Measurements from ENCODE around the gene PHGDH. TPM values are rescaled to one million over a fixed set of nuclear protein-coding genes. Genes with fewer than 3 reads are reported as not detected.

Gene PHGDH
- total RNA-seq (4.9 TPM), polyA plus RNA-seq (1 to 10 TPM; 1.5 to 6.6 (median 3.3) TPM)

- no peaks in the 10 kb centered on the region for H3K36me3 Mint-ChIP-seq
- peaks cover 0 to 3% (median 0%) of the 10 kb centered on the region in 7 donors for H3K9me3 Mint-ChIP-seq
These were observed at the start of gene PHGDH for GRCh38 chr1:119711804-119712341. Gene PHGDH (plus strand): TSS chr1:119711934. CDS start chr1:119712023, 89 bp downstream.

GRCh38 chr1:119662034-119662437 is 49.7 kb upstream of the PHGDH start:
- no peaks in the 10 kb centered on the region for H3K36me3 ChIP-seq (ENCODE audit: control insufficient read depth, insufficient read depth, low read length)
- H3K9me3 ChIP-seq (ENCODE audit: control insufficient read depth in 2 of 2, low read length in 2 of 2), result no peaks in the 10 kb centered on the region
- no peaks in the 10 kb centered on the region for H3K4me1 ChIP-seq (ENCODE audit: control insufficient read depth, insufficient read depth, low read length, poor library complexity, severe bottlenecking)
- H3K36me3 Mint-ChIP-seq, result no peaks in the 10 kb centered on the region
- DNase-seq (no peak), ATAC-seq (ENCODE audit: low read depth in 2 of 2) (no peak)
- no peak overlapping the region for H3K4me3 ChIP-seq (ENCODE audit: low read depth, low read length)
- H3K4me3 Mint-ChIP-seq, result no peak overlapping the region
- H3K27me3 ChIP-seq (ENCODE audit: control insufficient read depth, insufficient read depth, low read length), result peaks cover 2% of the 10 kb centered on the region
- H3K27me3 Mint-ChIP-seq, result peaks cover 29% of the 10 kb centered on the region
- peaks cover 0 to 2% (median 0%) of the 10 kb centered on the region in 7 donors for H3K9me3 Mint-ChIP-seq
- no peak overlapping the region for H3K27ac ChIP-seq (ENCODE audit: insufficient read depth, low read length, poor library complexity, severe bottlenecking)
- H3K4me1 Mint-ChIP-seq, result no peaks in the 10 kb centered on the region
- no peak overlapping the region for H3K27ac Mint-ChIP-seq

More at GRCh38 chr1:119711804-119712341, at the start of gene PHGDH:
- Histone ChIP-seq H3K36me3 (ENCODE audit: control insufficient read depth, insufficient read depth, low read length) (no peaks in the 10 kb centered on the region), H3K9me3 (ENCODE audit: control insufficient read depth in 2 of 2, low read length in 2 of 2) (no peaks in the 10 kb centered on the region), H3K4me3 (ENCODE audit: low read depth, low read length) (peak within 1 kb of the TSS; percentile 69), H3K27ac (ENCODE audit: insufficient read depth, low read length, poor library complexity, severe bottlenecking) (no peak within 1 kb of the TSS), H3K4me1 (ENCODE audit: control insufficient read depth, insufficient read depth, low read length, poor library complexity, severe bottlenecking) (peaks cover 11% of the 10 kb centered on the region), H3K27me3 (ENCODE audit: control insufficient read depth, insufficient read depth, low read length) (peaks cover 7% of the 10 kb centered on the region)
- Mint-ChIP-seq H3K27me3 (peaks cover 35% of the 10 kb centered on the region), H3K4me1 (peaks cover 8 to 15% (median 10%) of the 10 kb centered on the region in 4 donors), H3K4me3 (peak within 1 kb of the TSS; percentile 81 to 96 (median 92)), H3K27ac (no peak within 1 kb of the TSS)
- DNase-seq, result peak in 1 of 3 donors; percentile 56
- peak in 1 of 2 donors; percentile 42 for ATAC-seq (ENCODE audit: low read depth in 2 of 2)

- no peak overlapping the region for H3K4me3 Mint-ChIP-seq
- Histone ChIP-seq H3K27ac (ENCODE audit: insufficient read depth, low read length, poor library complexity, severe bottlenecking) (no peak overlapping the region), H3K36me3 (ENCODE audit: control insufficient read depth, insufficient read depth, low read length) (no peaks in the 10 kb centered on the region), H3K4me3 (ENCODE audit: low read depth, low read length) (no peak overlapping the region), H3K27me3 (ENCODE audit: control insufficient read depth, insufficient read depth, low read length) (peaks cover 2% of the 10 kb centered on the region), H3K4me1 (ENCODE audit: control insufficient read depth, insufficient read depth, low read length, poor library complexity, severe bottlenecking) (no peaks in the 10 kb centered on the region), H3K9me3 (ENCODE audit: control insufficient read depth in 2 of 2, low read length in 2 of 2) (no peaks in the 10 kb centered on the region)
- DNase-seq (no peak), ATAC-seq (ENCODE audit: low read depth in 2 of 2) (no peak)
- H3K27me3 Mint-ChIP-seq, result peaks cover 25% of the 10 kb centered on the region
- H3K4me1 Mint-ChIP-seq, result no peaks in the 10 kb centered on the region
- no peak overlapping the region for H3K27ac Mint-ChIP-seq
- H3K36me3 Mint-ChIP-seq, result no peaks in the 10 kb centered on the region
- H3K9me3 Mint-ChIP-seq, result peaks cover 0 to 2% (median 0%) of the 10 kb centered on the region in 7 donors
These were observed 47.7 kb upstream of the PHGDH start for GRCh38 chr1:119664067-119664466.

GRCh38 chr1:119667173-119667572 is 44.6 kb upstream of the PHGDH start:
- H3K27ac Mint-ChIP-seq, result no peak overlapping the region
- Histone ChIP-seq H3K4me1 (ENCODE audit: control insufficient read depth, insufficient read depth, low read length, poor library complexity, severe bottlenecking) (no peaks in the 10 kb centered on the region), H3K27ac (ENCODE audit: insufficient read depth, low read length, poor library complexity, severe bottlenecking) (no peak overlapping the region), H3K9me3 (ENCODE audit: control insufficient read depth in 2 of 2, low read length in 2 of 2) (no peaks in the 10 kb centered on the region), H3K4me3 (ENCODE audit: low read depth, low read length) (no peak overlapping the region), H3K27me3 (ENCODE audit: control insufficient read depth, insufficient read depth, low read length) (peaks cover 3% of the 10 kb centered on the region), H3K36me3 (ENCODE audit: control insufficient read depth, insufficient read depth, low read length) (no peaks in the 10 kb centered on the region)
- peaks cover 14% of the 10 kb centered on the region for H3K27me3 Mint-ChIP-seq
- no peak overlapping the region for H3K4me3 Mint-ChIP-seq
- no peak for DNase-seq
- H3K9me3 Mint-ChIP-seq, result peaks cover 0 to 3% (median 0%) of the 10 kb centered on the region in 7 donors
- H3K36me3 Mint-ChIP-seq, result no peaks in the 10 kb centered on the region
- no peaks in the 10 kb centered on the region for H3K4me1 Mint-ChIP-seq
- ATAC-seq (ENCODE audit: low read depth in 2 of 2), result no peak

GRCh38 chr1:119670898-119671297 is 40.8 kb upstream of the PHGDH start:
- H3K27me3 ChIP-seq (ENCODE audit: control insufficient read depth, insufficient read depth, low read length), result peaks cover 3% of the 10 kb centered on the region
- no peaks in the 10 kb centered on the region for H3K36me3 ChIP-seq (ENCODE audit: control insufficient read depth, insufficient read depth, low read length)
- no peak overlapping the region for H3K27ac Mint-ChIP-seq
- H3K9me3 ChIP-seq (ENCODE audit: control insufficient read depth in 2 of 2, low read length in 2 of 2), result no peaks in the 10 kb centered on the region
- ATAC-seq (ENCODE audit: low read depth in 2 of 2) (no peak), DNase-seq (no peak)
- H3K27ac ChIP-seq (ENCODE audit: insufficient read depth, low read length, poor library complexity, severe bottlenecking), result no peak overlapping the region
- H3K36me3 Mint-ChIP-seq, result no peaks in the 10 kb centered on the region
- peaks cover 0 to 5% (median 2%) of the 10 kb centered on the region in 4 donors for H3K4me1 Mint-ChIP-seq
- H3K27me3 Mint-ChIP-seq, result peaks cover 23% of the 10 kb centered on the region
- H3K4me3 ChIP-seq (ENCODE audit: low read depth, low read length), result no peak overlapping the region
- peaks cover 5% of the 10 kb centered on the region for H3K4me1 ChIP-seq (ENCODE audit: control insufficient read depth, insufficient read depth, low read length, poor library complexity, severe bottlenecking)
- H3K4me3 Mint-ChIP-seq, result no peak overlapping the region
- peaks cover 0 to 3% (median 0%) of the 10 kb centered on the region in 7 donors for H3K9me3 Mint-ChIP-seq

- H3K36me3 Mint-ChIP-seq, result no peaks in the 10 kb centered on the region
- Histone ChIP-seq H3K27ac (ENCODE audit: insufficient read depth, low read length, poor library complexity, severe bottlenecking) (no peak overlapping the region), H3K27me3 (ENCODE audit: control insufficient read depth, insufficient read depth, low read length) (peaks cover 3% of the 10 kb centered on the region), H3K4me1 (ENCODE audit: control insufficient read depth, insufficient read depth, low read length, poor library complexity, severe bottlenecking) (peaks cover 5% of the 10 kb centered on the region), H3K4me3 (ENCODE audit: low read depth, low read length) (no peak overlapping the region), H3K36me3 (ENCODE audit: control insufficient read depth, insufficient read depth, low read length) (no peaks in the 10 kb centered on the region), H3K9me3 (ENCODE audit: control insufficient read depth in 2 of 2, low read length in 2 of 2) (no peaks in the 10 kb centered on the region)
- H3K27ac Mint-ChIP-seq, result no peak overlapping the region
- ATAC-seq (ENCODE audit: low read depth in 2 of 2) (no peak), DNase-seq (no peak)
- H3K9me3 Mint-ChIP-seq, result peaks cover 0 to 3% (median 0%) of the 10 kb centered on the region in 7 donors
- no peak overlapping the region for H3K4me3 Mint-ChIP-seq
- peaks cover 17% of the 10 kb centered on the region for H3K27me3 Mint-ChIP-seq
- H3K4me1 Mint-ChIP-seq, result peaks cover 0 to 5% (median 2%) of the 10 kb centered on the region in 4 donors
These were observed 38.4 kb upstream of the PHGDH start for GRCh38 chr1:119673171-119673940.

- Mint-ChIP-seq H3K27ac (no peak overlapping the region), H3K4me3 (no peak overlapping the region), H3K27me3 (peaks cover 17% of the 10 kb centered on the region), H3K36me3 (no peaks in the 10 kb centered on the region), H3K4me1 (peaks cover 0 to 5% (median 2%) of the 10 kb centered on the region in 4 donors), H3K9me3 (peaks cover 0 to 3% (median 0%) of the 10 kb centered on the region in 7 donors)
- Histone ChIP-seq H3K27me3 (ENCODE audit: control insufficient read depth, insufficient read depth, low read length) (peaks cover 3% of the 10 kb centered on the region), H3K27ac (ENCODE audit: insufficient read depth, low read length, poor library complexity, severe bottlenecking) (no peak overlapping the region), H3K9me3 (ENCODE audit: control insufficient read depth in 2 of 2, low read length in 2 of 2) (no peaks in the 10 kb centered on the region), H3K4me3 (ENCODE audit: low read depth, low read length) (no peak overlapping the region), H3K36me3 (ENCODE audit: control insufficient read depth, insufficient read depth, low read length) (no peaks in the 10 kb centered on the region), H3K4me1 (ENCODE audit: control insufficient read depth, insufficient read depth, low read length, poor library complexity, severe bottlenecking) (peaks cover 5% of the 10 kb centered on the region)
- ATAC-seq (ENCODE audit: low read depth in 2 of 2) (no peak), DNase-seq (no peak)
These were observed 37.6 kb upstream of the PHGDH start for GRCh38 chr1:119674111-119674526.

All from CD4-positive, CD25-positive, alpha-beta regulatory T cell (primary cell).